Neural progenitor cell (in vitro differentiated cells): Measurements from ENCODE around the gene AQP12B.

Experiments
- EZH2 ChIP-seq: fragments of 200-600 bp; sonication (generic); IDR thresholded peaks from 2 replicates; pipeline ENCODE4 v1.6.1; 2017; ENCODE audit warnings: antibody characterized with exemption, mild to moderate bottlenecking, moderate library complexity
- EZH2phosphoT487 ChIP-seq: fragments of 200-600 bp; sonication (generic); IDR thresholded peaks from 2 replicates; pipeline ENCODE4 v1.6.1; 2017; ENCODE audit warnings: antibody characterized with exemption

DNA sequence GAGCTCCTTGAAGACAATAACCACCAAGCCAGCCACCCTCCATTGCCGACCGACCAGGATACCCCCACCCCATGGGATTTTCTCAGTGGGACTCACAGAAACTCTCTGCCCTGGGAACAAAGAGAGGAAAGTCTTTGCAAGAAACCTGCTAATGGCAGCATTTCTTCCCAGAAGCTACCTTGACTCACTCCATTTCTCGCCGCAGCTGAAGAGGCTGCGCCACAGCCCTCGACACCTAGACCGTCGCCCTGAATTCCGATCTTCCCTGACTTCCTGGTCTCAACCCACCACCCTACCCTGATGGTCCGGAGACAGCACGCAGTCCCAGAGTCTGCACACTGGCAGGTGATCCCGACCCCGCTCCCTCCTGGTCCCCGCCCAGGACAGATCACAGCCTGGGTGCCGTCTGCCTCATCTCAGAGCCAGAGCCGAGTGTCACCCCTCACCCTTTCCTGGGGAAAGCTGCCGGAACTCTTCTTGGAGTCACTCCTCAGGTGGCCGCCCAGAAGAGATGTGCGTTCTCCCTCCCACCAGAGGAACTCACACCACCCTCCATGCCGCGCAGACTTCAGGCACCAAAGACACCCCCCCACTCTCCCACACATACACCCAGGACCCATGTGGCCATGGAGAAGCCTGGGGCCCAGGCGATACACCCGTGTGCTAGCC lies 33.6 kb upstream of the AQP12B start:
- TF ChIP-seq EZH2 (no peak), EZH2phosphoT487 (no peak)
